Skeletal muscle satellite cell (primary cell): ENCODE measurements around the gene EIF4G3.

Source experiments
- H3K27me3 ChIP-seq: 2 replicates; pipeline ENCODE4 v1.7.0; 2013; ENCODE audit warnings: low read length; ENCODE audit not compliant: control insufficient read depth, insufficient read depth
- H3K36me3 ChIP-seq: 2 replicates; pipeline ENCODE4 v1.7.0; 2013; ENCODE audit warnings: mild to moderate bottlenecking, control low read depth, low read length; ENCODE audit not compliant: insufficient read depth
- H3K4me1 ChIP-seq: 2 replicates; pipeline ENCODE4 v1.7.0; 2013; ENCODE audit warnings: low read length; ENCODE audit not compliant: control insufficient read depth, insufficient read depth
- H3K4me2 ChIP-seq: 2 replicates; pipeline ENCODE4 v1.7.0; 2013; ENCODE audit warnings: mild to moderate bottlenecking, low read length
- H3K4me3 ChIP-seq: 2 replicates; pipeline ENCODE4 v1.7.0; 2013; ENCODE audit warnings: low read length
- H3K9ac ChIP-seq: 2 replicates; pipeline ENCODE4 v1.7.0; 2013; ENCODE audit warnings: mild to moderate bottlenecking, low read depth, low read length, moderate library complexity
- H3K9me3 ChIP-seq: replicated peaks from 2 replicates; pipeline ENCODE4 v1.7.0; 2013; ENCODE audit warnings: mild to moderate bottlenecking, control low read depth, low read length

Gene EIF4G3

GRCh38 chr1:20848162-20848561, 328.5 kb downstream of the EIF4G3 start:
- Histone ChIP-seq H3K9ac (no peak overlapping the region), H3K4me3 (no peak overlapping the region), H3K9me3 (no peaks in the 10 kb centered on the region), H3K36me3 (peaks cover 57% of the 10 kb centered on the region), H3K4me1 (peaks cover 18% of the 10 kb centered on the region), H3K27me3 (no peaks in the 10 kb centered on the region), H3K4me2 (no peak overlapping the region)

GRCh38 chr1:20847611-20848080, 329.1 kb downstream of the EIF4G3 start:
- no peaks in the 10 kb centered on the region for H3K9me3 ChIP-seq
- H3K4me1 ChIP-seq, result peaks cover 18% of the 10 kb centered on the region
- H3K36me3 ChIP-seq, result peaks cover 54% of the 10 kb centered on the region
- peak overlapping the region; percentile 19 for H3K4me2 ChIP-seq
- H3K4me3 ChIP-seq, result no peak overlapping the region
- no peaks in the 10 kb centered on the region for H3K27me3 ChIP-seq
- H3K9ac ChIP-seq, result no peak overlapping the region

DNA sequence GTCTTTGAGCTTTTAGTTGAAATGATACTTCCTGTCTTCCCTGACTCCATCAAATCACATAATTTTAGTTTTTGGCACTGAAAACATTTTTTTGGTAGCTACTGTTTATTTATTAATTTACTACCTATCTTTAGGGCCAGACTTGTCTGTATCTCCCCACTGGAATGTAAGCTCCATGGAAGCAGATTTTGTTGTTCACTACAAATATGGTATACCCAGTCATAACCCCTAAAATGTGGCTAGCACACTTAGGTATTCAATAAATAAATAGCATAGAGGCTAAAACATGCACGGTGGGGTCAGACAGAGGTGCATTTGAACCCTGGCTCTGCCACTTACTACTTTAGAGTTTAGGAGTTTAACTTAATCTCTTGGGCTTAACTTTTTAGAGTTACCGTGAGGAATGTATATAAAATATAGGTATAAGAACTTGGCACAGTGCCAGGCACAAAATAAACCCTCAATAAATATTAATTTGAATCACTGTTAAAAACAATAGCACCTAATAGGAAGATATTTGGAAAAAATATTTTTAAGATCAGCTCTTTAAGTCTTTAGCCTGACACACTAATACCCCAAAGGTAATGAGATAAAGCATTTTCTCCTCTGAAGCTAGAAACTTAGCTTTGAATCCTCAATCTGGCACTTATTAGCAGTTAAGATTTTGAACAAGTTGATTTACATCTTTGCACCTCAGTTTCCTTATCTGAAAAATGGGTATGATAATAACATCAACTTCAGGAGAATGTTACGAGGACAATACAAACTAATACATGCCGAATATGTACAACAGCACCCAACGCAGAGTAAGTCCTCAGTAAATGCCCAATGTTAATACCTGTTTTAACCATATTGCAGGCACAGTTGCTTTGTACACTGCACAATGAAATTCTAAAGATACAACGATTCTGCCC, 330.0 kb downstream of the EIF4G3 start:
- H3K4me3 ChIP-seq, result no peak overlapping the region
- peaks cover 45% of the 10 kb centered on the region for H3K36me3 ChIP-seq
- H3K9ac ChIP-seq, result no peak overlapping the region
- H3K4me2 ChIP-seq, result peak overlapping the region; percentile 19
- H3K27me3 ChIP-seq, result no peaks in the 10 kb centered on the region
- H3K4me1 ChIP-seq, result peaks cover 18% of the 10 kb centered on the region
- H3K9me3 ChIP-seq, result no peaks in the 10 kb centered on the region

DNA sequence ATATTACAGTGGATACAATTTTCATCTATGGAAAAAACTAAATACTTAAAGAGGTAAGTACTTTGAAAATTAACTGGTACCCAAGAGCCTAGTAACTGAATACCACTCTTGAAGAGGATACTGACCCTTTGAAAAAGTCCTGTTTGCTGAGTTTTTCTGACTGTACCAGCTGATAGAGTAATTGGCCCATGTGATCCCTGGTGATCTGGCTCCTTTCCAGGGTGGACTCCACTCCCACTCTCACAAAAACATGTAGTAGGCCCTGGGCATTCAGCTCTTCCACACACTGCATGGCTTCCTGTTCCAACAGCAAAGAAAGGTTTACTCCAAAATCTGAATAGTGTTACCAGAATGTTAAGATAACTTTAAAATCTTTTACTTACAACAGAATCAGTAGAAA, 336.0 kb downstream of the EIF4G3 start:
- H3K36me3 ChIP-seq, result peaks cover 27% of the 10 kb centered on the region
- no peak overlapping the region for H3K4me2 ChIP-seq
- H3K4me1 ChIP-seq, result no peaks in the 10 kb centered on the region
- H3K9me3 ChIP-seq, result no peaks in the 10 kb centered on the region
- no peaks in the 10 kb centered on the region for H3K27me3 ChIP-seq
- H3K4me3 ChIP-seq, result no peak overlapping the region
- no peak overlapping the region for H3K9ac ChIP-seq

DNA sequence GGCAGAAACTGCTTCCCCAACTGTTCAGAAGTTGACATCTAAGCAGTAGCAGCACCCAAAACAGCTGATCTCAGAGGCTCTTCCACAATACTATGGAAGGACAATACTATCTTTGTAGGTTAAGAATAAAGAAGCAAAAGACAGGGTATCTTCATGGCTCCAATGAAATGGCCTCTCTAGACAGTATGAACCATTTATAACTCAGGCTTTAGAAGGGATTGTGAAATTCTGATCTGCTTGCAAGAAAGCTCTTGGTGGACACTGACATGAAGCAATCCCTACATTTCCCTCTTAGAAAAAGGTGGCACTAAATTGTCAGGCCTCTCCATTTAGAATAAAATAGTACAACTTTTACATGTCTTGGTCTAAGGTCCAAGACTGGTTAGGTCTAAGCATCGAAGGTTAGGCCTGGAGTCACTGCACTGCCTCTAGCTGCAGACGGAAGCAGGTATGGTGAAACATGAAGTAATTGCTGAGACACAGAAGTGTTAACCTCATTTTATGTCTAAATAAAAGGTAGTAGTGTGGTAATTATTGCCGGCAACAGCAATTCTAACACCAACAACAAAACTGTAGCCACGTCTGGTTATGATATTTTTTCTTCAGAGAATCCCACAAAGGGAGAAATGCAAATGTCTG, 339.0 kb downstream of the EIF4G3 start:
- H3K4me2 ChIP-seq, result no peak overlapping the region
- no peak overlapping the region for H3K4me3 ChIP-seq
- H3K36me3 ChIP-seq, result peaks cover 16% of the 10 kb centered on the region
- H3K4me1 ChIP-seq, result no peaks in the 10 kb centered on the region
- H3K9ac ChIP-seq, result no peak overlapping the region
- no peaks in the 10 kb centered on the region for H3K27me3 ChIP-seq
- H3K9me3 ChIP-seq, result no peaks in the 10 kb centered on the region

DNA sequence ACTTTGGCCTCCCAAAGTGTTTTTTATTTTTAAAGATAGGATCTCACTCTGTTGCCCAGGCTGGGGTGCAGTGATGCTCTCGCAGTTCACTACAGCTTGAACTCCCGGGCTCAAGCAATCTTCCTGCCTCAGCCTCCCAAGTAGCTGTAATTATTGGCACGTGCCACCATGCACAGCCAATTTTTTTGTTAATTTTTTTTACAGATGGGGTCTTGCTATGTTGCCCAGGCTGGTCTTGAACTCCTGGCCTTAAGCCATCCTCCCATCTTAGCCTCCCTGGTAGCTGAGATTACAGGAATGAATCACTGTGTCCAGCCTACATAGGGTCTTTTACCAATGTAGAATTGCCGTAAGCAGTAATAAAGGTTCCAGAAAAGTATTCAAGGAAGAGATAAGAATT, 340.5 kb downstream of the EIF4G3 start:
- H3K4me3 ChIP-seq, result no peak overlapping the region
- H3K9ac ChIP-seq, result no peak overlapping the region
- peaks cover 16% of the 10 kb centered on the region for H3K36me3 ChIP-seq
- H3K27me3 ChIP-seq, result no peaks in the 10 kb centered on the region
- no peak overlapping the region for H3K4me2 ChIP-seq
- H3K4me1 ChIP-seq, result no peaks in the 10 kb centered on the region
- no peaks in the 10 kb centered on the region for H3K9me3 ChIP-seq

- Histone ChIP-seq H3K4me1 (peaks cover 11% of the 10 kb centered on the region), H3K9me3 (no peaks in the 10 kb centered on the region), H3K36me3 (peaks cover 5% of the 10 kb centered on the region), H3K9ac (no peak overlapping the region), H3K27me3 (no peaks in the 10 kb centered on the region), H3K4me3 (no peak overlapping the region), H3K4me2 (no peak overlapping the region)
These were observed 341.9 kb downstream of the EIF4G3 start for GRCh38 chr1:20834780-20835179.

- H3K27me3 ChIP-seq, result no peaks in the 10 kb centered on the region
- H3K4me2 ChIP-seq, result no peak overlapping the region
- no peak overlapping the region for H3K4me3 ChIP-seq
- H3K36me3 ChIP-seq, result no peaks in the 10 kb centered on the region
- H3K9ac ChIP-seq, result no peak overlapping the region
- H3K9me3 ChIP-seq, result no peaks in the 10 kb centered on the region
- peaks cover 17% of the 10 kb centered on the region for H3K4me1 ChIP-seq
These were observed 342.5 kb downstream of the EIF4G3 start for GRCh38 chr1:20834192-20834591.

DNA sequence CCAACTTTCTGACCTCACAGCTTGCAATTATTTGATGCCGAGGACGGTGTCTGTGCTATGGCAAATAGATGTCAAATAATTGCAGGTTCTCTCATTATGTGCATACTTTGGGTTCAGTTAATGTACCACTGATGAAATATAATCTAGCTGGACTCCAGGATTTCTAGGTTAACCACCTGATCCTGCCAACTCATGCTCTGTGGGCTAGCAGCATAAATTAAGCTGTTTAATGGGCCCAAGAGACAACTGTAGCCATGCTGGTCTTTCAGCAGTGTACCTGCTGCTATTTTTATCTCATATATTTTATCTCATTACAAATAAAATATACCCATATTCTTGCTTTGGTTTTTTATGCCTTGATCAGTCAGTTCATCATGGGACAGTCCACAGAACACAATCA, 346.3 kb downstream of the EIF4G3 start:
- no peak overlapping the region for H3K4me3 ChIP-seq
- H3K36me3 ChIP-seq, result peaks cover 18% of the 10 kb centered on the region
- no peaks in the 10 kb centered on the region for H3K9me3 ChIP-seq
- no peak overlapping the region for H3K4me2 ChIP-seq
- peaks cover 19% of the 10 kb centered on the region for H3K4me1 ChIP-seq
- H3K27me3 ChIP-seq, result no peaks in the 10 kb centered on the region
- H3K9ac ChIP-seq, result no peak overlapping the region

GRCh38 chr1:20829946-20830345, 346.8 kb downstream of the EIF4G3 start:
- peaks cover 19% of the 10 kb centered on the region for H3K4me1 ChIP-seq
- no peaks in the 10 kb centered on the region for H3K27me3 ChIP-seq
- H3K4me3 ChIP-seq, result no peak overlapping the region
- H3K9me3 ChIP-seq, result no peaks in the 10 kb centered on the region
- no peak overlapping the region for H3K4me2 ChIP-seq
- peaks cover 18% of the 10 kb centered on the region for H3K36me3 ChIP-seq
- H3K9ac ChIP-seq, result no peak overlapping the region

DNA sequence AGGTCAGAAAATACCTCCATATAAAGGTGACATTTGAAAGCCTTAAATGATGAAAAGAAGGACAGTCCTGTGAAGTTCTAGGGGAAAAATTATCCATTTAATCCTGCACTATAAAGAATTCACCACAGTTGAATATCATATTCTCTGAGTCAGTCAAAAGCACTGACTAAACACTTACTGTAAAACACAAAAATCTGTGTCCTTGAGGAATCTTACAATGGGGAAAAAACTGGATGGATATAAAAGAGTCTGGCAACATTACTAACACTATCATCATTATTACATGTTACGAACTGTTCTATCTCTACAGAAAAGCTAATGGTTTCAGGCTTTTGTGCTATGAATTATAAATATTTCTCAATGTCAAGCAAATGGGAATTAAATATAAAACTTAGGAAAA, 347.2 kb downstream of the EIF4G3 start:
- Histone ChIP-seq H3K27me3 (no peaks in the 10 kb centered on the region), H3K9ac (no peak overlapping the region), H3K4me2 (no peak overlapping the region), H3K4me1 (peaks cover 19% of the 10 kb centered on the region), H3K4me3 (no peak overlapping the region), H3K9me3 (no peaks in the 10 kb centered on the region), H3K36me3 (peaks cover 20% of the 10 kb centered on the region)
